NCI-H146 treated with DMSO at 0.1 percent for 48 hours (cell line): Measurements from ENCODE around the gene DISP3.

Source experiments
- DNase-seq: peaks from one replicate; lab custom pipeline; 2025; ENCODE audit not compliant: unreplicated experiment; lab: John Stamatoyannopoulos, UW

DISP3 gene

DNA sequence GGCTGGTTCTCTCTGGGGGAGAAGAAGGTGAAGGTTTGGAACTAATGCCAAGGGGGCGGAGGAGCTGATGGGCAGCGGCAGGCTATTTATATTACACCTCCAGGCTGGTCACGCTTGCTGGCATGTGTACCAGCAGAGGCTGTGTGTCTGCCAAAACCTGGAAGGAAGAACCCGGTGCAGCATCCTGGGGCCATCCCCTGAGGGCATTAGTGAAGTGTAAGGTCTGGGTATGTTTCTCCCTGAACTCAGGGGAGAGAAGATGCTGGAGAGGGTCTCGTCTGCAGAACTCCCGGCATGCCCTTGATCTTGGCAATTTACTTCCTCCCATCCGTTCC, 5.3 kb downstream of the DISP3 start:
- no peak for DNase-seq

DNA sequence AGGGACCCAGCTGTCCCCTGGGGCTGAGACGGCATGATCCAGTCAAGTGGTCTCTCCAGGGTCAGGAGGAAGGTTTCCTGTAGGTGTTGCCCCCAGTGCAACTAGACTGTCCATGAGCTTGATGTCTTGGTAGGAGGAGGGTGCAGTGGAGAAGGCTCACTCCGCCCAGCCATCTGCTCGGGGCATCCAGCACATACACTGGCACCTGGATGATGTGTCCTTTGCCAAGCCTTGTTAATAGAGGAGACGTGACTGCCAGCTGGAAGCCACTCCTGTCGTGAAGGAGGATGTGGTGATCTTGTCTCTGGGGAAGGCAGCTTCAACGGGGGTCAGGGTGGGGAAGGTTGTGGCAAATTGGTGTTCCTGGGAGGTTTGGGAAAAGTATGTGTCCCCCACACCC, 6.2 kb downstream of the DISP3 start:
- no peak for DNase-seq

DNA sequence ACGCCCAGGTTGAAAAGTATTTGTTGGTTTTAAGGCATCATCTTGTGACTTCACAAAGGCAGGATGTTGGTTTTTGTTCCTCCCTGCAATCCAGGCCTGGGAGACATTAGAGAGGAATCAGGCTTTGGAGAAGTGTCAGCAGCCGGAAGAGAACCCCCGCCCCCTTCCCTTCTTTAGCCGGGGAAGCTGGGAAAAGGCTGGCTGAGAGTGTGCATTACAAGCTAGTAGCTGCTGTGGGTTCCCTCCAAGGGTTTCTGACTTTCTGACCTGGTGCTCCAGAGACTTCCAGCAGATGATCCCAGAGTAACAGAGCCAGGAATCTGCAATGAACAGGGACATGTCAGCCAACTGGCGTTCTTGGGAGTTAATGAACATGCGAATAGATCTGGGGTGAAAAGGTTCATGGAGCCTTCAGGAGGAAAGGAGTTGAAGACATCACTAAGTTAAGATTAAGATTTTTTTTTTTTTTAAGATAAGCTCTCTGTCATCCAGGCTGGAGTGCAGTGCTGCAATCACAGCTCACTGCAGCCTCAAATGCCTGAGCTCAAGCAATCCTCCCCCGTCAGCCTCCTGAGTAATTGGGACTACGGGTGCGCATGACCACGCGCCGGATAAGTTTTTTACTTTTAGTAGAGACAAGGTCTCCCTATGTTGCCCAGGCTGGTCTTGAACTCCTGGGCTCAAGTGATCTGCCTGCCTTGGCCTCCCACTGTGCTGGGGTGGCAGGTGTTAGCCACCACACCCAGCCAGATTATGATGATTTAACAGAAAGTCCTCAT, 7.5 kb downstream of the DISP3 start:
- no peak for DNase-seq

DNA sequence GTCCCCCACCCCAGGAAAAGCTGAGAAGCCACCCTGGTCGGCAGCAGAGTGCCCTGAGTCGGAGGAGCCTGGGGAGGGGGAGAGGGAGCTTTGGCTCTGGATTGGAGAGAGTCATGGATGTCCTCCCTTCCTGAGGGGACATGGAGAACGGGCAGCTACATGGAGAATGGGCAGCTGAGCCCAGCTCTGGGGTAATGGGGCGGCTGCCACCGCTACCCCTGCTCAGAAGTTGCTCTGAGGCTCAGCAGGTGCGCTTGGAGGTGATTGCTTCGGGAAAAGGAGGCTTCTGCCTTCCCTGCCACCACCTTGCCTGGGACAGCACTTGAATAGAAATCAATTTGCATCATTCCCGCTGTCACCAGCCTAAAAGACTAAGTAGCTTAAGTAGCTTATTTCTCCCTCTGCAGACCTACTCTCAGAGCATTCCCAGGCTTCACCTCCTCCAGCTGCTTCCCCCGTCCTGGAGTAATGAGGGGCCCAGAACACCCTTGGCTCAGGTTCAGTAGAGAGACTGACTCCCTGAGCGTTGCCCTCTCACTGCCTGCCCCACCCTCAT, 8.3 kb downstream of the DISP3 start:
- no peak for DNase-seq

DNA sequence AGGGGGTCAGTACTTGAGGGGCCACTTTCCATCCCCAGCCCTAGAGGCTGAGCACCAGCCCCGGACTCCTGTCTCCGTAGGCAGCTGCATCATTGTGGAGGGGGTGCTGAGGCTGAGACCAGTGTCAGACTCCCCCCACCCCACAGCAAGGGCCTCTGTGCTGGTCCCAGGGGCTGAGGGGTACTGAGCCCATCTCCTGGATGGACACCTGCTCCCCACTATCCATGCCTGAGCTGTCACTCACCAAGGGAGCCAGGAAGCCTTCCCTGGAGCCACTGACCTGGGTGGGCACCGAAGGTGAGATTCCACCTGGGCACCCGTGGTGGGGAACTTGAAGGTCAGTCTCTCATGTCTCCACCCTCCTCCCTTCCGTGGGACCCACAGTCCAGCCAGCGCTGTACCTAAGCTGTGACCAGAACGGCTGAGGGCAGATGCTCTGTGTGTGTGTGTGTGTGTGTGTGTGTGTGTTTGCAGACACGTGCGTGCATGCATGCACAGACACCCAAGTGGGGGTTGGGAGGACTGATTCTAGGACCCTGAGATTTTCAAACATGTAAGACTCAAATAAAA, 9.3 kb downstream of the DISP3 start:
- no peak for DNase-seq

DNA sequence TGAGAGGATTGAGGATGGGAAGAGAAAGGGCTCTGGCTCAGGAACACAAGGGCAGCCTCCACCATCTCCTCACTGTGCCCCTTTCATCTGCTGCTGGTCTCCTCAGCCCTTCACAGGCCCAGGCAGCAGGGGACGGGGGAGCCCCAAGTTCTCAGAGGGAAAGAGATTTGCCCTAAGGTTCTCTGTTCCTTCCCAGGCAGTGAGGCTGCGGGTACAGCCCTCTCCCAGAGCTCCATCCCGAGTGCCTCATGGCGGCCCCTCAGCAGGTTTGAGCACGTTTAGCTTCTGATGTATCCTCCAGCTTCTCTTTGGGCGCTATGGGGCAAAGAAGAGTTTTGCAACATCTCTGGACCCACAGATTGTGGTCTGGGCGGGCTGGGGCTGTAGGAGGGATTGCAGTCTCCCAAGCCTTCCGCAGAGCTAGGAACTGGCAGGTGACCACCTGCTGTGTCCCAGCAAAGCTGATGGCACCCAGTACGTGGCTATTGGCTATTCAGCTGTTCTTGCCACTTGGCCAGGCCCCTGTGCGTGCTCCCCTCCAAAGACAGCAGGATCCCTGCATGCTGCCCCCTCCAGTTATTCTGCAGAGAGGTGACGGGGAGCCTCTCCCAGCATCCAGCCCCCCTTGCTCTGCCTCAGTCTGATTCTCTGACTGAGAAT, 10.1 kb downstream of the DISP3 start:
- DNase-seq, result no peak

DNA sequence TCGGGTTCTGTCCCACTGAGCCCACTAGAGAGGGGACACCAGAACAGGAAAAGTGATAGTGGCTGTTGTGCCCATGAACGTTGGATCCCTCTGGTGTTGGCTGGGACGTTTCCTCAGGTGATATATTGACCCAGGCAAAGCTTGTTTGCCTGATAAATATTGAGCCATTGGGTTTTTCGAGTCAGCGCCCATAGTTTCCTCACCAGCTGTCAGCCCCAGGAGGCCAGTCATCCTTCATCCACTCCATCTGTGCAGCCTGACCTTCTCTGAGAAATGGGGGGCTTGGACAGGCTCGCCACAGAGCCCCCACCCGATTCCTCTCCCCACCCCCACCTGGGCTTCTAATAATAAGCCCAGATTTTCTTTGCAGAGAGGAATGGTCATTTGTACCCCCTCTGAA, 13.3 kb downstream of the DISP3 start:
- no peak for DNase-seq

DNA sequence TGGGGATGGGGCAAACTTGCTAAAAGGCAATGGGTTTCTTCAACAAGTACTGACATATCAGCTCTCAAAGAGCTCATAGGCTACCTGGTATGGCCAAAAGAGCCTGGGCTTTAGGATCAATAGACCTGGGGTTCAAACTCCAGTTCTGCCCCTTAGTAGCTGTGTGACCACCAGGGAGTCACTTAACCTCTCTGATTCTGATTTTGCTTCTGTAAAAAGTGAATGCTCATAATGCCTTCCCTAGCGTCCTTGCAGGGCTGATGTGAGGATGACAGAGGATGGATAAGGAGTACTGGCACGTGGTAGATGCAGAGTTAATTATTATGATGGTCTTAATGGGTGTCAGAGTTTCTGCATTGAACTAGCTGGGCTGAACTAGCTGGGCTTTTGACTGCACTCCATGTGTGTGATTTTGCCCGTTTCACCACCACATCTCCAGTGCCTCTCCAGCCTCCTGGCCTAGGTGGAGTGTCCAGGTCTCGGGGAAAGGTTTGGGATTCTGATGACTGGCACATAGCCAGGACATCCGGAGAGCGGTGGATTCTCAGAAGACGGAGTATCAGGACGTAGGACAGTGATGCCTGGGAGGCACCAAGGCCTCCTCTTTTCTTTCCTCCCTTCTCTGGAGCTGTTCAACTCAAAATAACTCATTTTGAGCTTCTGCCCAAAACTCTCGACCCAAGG, 15.2 kb downstream of the DISP3 start:
- DNase-seq, result no peak

DNA sequence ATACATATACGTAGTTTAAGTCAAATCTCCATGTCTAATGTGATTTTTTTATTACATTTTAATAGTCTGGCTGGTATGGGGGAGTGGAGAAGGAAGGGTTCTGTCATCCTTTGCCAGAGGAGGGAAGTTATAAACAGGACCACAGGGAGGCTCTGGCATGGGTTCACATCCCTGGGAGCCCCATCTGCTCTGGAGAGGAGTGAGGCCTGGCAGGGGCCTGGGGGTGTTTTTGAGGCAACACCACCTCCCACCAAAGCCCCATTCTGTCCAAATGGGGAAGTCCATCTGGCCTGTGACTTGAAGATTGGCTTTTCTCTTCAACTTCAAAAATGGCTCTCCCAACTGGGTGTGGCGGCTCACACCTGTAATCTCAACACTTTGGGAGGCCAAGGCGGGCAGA, 15.8 kb downstream of the DISP3 start:
- DNase-seq, result no peak

DNA sequence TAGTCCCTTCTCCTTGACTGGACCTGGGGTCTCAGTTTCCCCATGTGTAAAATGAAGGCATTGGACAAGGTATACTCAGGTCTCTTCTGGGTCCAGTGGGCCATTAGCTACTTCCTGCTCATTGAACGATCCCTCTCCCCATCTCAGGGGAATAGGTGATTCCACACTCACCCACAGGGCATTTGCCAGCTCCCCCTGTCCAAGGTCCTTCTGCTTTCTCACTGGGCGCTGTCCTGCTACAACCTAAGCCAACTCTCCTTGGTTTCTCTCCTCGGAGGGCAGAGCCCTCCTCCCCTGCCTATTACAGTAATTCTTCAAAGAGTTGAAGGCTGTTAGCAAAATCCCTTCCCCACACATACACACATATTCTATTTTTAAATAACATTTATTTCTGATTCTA, 16.6 kb downstream of the DISP3 start:
- no peak for DNase-seq

DNA sequence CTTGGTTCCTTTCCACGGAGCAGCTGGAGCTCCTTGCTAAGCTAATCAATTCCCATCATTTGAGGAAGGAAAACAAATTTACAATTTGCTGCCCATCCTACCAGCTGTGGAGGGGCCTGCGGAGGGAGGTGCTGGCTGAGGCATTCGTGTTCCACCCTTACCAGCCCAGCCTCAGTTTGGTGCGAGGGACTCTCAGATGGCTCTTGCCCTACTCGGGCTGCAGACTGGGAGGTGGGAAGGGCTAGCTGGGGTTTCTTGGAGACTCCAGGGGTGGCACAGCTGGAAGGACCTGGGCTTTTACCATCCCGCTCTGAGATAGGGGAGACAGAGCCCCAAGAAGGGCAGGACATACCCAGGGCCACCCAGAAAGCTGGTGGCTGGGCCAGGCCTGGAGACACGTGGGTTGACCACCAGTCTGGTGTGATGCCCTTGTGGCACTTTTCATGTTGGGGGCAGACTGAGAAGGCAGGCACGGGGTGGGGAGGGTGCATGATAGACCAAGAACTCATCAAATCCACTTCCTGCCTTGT, 17.7 kb downstream of the DISP3 start:
- no peak for DNase-seq

DNA sequence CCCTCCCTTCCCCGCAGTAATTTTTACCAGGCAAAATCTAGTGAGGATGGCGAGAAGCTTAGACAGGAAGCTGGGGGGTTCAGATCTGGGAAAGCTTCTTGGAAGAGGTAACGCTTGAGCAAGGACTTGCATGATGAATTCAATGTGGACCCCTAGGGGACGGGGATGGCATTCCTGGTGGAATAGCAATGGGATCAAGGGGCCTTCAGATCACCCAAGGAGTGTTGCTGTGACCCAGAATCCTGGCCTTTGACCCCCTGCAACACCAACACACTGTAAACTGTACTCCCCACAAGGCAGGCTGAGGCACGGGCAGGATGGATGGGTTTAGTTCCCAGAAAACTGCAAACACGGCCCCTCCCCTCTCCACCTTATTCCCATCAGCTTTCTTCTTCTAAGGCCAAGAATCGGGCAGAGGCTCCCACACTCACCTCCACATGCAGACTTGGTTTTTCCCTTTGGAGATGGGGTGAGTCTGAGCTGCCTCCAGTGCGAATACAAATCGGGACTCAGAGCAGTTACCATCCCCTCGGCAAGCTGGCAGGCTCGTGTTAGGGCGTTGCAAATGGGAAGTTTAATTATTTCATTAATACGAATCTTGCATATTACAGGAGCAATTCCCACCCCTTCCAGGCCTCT, 20.1 kb downstream of the DISP3 start:
- no peak for DNase-seq

DNA sequence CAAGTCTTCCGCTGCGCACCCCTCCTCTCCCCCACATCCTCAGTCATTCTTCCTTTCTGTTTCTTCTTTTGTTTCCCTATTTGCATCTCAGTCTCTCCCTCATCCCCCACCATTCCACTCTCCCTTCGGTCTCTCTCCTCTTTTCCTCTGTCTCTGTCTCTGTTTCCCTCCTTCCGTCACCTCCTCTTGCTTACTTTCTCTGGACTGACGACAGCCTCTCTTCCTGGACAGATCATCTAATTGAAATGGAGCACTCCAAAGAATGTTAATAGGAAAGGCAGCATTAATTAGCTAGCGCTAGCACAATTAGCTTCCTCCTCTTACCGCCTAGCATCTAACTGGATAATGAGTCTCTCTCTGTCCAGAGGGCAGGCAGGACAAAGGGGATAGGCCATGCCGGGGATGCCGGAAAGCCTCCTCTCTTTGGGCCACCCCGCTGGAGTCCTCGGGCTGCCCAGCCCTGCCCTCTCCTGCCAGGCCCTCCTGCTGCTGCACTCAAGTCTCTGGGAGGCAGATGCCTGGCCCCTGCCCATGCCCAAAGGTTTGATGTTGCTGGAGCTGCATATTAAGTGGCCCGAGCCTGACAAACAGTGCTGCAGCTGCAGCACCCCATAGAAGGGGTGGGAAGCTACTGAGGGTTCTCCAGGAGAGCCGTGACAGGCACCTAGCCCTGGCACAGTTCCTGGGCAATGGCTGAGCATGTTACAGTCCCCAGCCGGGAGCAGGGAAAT, 20.8 kb downstream of the DISP3 start:
- peak; percentile 2 for DNase-seq

DNA sequence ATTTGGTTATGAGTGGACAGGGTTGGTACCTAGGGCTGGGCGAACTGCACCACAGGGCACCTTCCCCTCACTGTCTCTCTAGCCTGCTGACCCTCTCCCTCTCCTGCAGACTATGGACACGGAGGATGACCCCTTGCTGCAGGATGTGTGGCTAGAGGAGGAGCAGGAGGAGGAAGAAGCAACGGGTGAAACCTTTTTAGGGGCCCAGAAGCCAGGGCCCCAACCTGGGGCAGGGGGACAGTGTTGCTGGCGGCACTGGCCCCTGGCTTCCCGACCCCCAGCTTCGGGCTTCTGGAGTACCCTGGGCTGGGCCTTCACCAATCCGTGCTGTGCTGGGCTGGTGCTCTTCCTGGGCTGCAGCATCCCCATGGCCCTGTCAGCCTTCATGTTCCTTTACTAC, 21.9 kb downstream of the DISP3 start:
- no peak for DNase-seq

DNA sequence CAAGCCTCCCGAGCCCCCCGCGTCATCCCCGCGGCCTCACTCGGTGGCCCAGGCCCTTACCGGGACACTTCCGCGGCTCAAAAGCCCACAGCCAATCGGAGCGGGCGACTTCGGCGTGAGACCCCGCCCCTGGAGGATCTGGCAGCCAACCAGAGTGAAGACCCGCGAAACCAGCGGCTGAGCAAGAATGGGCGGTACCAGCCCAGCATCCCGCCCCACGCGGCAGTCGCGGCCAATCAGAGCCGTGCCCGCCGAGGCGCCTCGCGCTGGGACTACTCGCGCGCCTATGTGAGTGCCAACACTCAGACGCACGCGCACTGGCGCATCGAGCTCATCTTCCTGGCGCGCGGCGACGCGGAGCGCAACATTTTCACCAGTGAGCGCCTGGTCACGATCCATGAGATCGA, 22.5 kb downstream of the DISP3 start:
- no peak for DNase-seq

DNA sequence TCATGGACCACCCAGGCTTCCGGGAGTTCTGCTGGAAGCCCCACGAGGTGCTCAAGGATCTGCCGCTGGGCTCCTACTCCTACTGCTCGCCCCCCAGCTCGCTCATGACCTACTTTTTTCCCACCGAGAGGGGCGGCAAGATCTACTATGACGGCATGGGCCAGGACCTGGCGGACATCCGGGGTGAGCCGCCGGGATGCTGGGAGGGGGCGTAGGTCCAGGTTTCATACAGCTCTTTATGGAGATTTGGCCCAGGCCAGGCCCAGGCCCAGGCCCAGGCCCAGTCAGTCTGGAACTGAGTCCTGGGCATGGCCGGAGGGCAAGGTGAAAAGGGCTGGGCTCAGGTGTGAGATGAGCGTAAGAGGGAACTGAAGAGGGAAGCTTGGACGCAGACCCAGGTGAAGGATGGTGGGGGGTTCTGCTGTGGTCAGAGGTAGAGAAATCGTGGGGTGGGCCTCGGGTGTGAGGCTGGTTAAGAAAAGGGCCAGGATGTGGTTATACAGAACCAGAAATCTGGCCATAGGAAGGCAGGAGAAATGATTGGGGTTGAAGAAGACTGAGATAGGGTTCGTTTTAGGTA, 23.0 kb downstream of the DISP3 start:
- no peak for DNase-seq

DNA sequence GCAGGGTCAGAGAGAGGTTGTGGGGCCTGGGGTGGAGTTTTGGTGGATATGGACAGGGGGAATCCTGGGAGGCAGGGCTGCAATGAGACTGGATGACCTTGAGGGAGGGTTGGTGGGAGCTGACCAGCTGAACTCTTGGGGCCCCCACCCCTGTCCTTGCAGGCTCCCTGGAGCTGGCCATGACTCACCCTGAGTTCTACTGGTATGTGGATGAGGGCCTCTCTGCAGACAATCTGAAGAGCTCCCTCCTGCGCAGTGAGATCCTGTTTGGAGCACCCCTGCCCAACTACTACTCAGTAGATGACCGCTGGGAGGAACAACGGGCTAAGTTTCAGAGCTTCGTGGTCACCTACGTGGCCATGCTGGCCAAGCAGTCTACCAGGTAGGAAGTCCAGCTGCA, 23.6 kb downstream of the DISP3 start:
- DNase-seq, result no peak

DNA sequence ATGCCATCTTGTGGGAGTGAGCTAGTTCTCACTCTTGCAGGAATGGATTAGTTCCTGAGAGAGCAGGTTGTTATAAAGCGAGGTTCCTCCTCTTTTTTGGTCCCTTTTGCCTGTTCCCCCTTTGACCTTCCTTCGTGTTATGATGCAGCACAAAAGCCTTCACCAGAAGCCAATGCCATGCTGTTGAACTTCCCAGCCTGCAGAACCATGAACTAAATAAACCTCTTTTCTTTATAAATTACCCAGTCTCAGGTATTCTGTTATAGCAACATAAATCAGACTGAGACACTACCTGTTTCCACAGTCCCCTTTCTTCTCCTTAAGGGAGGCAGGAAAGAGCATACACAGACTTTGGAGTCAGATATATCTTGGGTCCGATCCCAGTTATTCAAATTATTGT, 25.6 kb downstream of the DISP3 start:
- no peak for DNase-seq

DNA sequence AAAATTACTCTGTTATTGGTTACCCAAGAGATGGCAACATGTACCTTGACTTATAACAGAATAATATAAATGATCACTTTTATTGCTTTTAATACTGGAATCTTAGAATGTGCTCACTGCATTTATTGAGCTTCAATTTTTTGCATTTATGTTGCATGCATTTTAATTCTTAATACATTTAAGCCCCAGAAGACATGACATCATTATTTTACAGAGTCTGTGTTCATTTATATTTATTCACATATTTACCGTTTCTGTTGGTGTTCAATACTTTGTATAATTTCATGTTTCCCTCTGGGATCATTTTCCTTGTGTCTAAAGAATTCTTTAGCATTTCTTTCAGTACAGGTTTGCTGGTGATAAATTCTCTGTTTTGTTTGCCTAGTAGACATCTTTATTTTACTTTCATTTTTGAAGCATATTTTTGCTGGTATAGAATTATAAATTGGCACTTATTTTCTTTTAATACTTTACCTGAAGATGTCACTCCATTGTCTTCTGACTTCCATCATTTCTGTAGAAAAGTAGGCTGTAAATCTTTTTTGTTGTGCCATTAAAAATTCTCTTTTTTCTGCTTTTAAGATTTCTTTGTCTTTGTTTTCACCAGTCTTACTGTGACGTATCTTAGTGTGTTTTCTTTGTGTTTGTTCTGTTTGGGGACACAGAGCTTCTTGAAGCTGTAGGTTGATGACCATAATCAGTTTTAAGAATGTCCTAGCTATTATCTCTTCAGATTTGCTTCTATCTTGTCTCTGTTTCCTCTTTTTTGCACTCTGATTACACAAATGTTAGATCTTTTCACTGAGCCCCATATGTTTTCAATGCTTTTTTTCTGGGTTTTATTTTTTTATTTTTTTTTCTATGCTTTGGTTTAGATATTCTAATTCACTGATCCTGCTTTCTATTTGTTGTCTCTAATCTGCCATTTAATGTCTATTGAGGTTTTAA, 26.9 kb downstream of the DISP3 start:
- no peak for DNase-seq
